HG02943 (cell line): ENCODE measurements around the gene RBM28.
A peak's percentile ranks its signal among the peaks of the same experiment; 100 is the strongest.

ENCODE experiments used
- ATAC-seq: cut with Tn5 transposase; IDR thresholded peaks from one replicate; pipeline ENCODE4 v1.9.1; 2021; ENCODE audit warnings: mild to moderate bottlenecking, low read depth, moderate library complexity; ENCODE audit not compliant: unreplicated experiment

RBM28 gene

GRCh38 chr7:128343554-128344430, at the start of gene RBM28:
Gene RBM28, minus strand, starts transcription at chr7:128343908. Its CDS starts 115 bp downstream, at chr7:128343793.
- peak; percentile 97 for ATAC-seq

- no peak for ATAC-seq
Observed at GRCh38 chr7:128392446-128393327, 49.0 kb upstream of the RBM28 start.

GRCh38 chr7:128391805-128392204, 48.1 kb upstream of the RBM28 start:
- ATAC-seq, result no peak

GRCh38 chr7:128390871-128391565, 47.3 kb upstream of the RBM28 start:
- no peak for ATAC-seq

GRCh38 chr7:128389618-128390329, 46.1 kb upstream of the RBM28 start:
- no peak for ATAC-seq

- ATAC-seq, result no peak
Observed at GRCh38 chr7:128389085-128389617, 45.4 kb upstream of the RBM28 start.

GRCh38 chr7:128388145-128388485, 44.4 kb upstream of the RBM28 start:
- ATAC-seq, result no peak

- peak; percentile 64 for ATAC-seq
Observed at GRCh38 chr7:128387216-128388144, 43.8 kb upstream of the RBM28 start.

GRCh38 chr7:128385988-128386925, 42.5 kb upstream of the RBM28 start:
- no peak for ATAC-seq

- no peak for ATAC-seq
Observed at GRCh38 chr7:128384726-128385125, 41.0 kb upstream of the RBM28 start.

GRCh38 chr7:128383776-128384175, 40.1 kb upstream of the RBM28 start:
- no peak for ATAC-seq

- no peak for ATAC-seq
Observed at GRCh38 chr7:128381161-128381821, 37.6 kb upstream of the RBM28 start.

- ATAC-seq, result no peak
Observed at GRCh38 chr7:128380483-128381106, 36.9 kb upstream of the RBM28 start.

- no peak for ATAC-seq
Observed at GRCh38 chr7:128379900-128380479, 36.3 kb upstream of the RBM28 start.

- no peak for ATAC-seq
Observed at GRCh38 chr7:128378637-128379036, 34.9 kb upstream of the RBM28 start.

GRCh38 chr7:128376077-128376476, 32.4 kb upstream of the RBM28 start:
- ATAC-seq, result no peak

- ATAC-seq, result no peak
Observed at GRCh38 chr7:128374041-128374440, 30.3 kb upstream of the RBM28 start.
